ENCODE data around the gene VSTM2B. TPM values are rescaled to one million over a fixed set of nuclear protein-coding genes. Genes with fewer than 3 reads are reported as not detected.

Gene VSTM2B
- total and polyA plus RNA-seq, 4 donors = not detected

- intact Hi-C loops (cut with DNase I) = no loop called here
- H3K27me3 ChIP-seq (ENCODE audit: control insufficient read depth in 1 of 2, insufficient read depth in 2 of 2, low read length in 1 of 2) = no peaks in the 10 kb centered on the region
- no peaks in the 10 kb centered on the region for H3K36me3 ChIP-seq (ENCODE audit: control insufficient read depth in 1 of 2, insufficient read depth in 2 of 2, low read length in 1 of 2)
- peaks cover 5% of the 10 kb centered on the region for H3K9me3 ChIP-seq (ENCODE audit: control insufficient read depth, low read length)
- ATAC-seq (ENCODE audit: low FRiP score) = no peak
- H3K4me3 ChIP-seq (ENCODE audit: low read length in 2 of 2) = no peak overlapping the region
- no peaks in the 10 kb centered on the region for H3K4me1 ChIP-seq (ENCODE audit: control insufficient read depth in 1 of 2, insufficient read depth in 2 of 2, low read length in 2 of 2)
- 63 to 76% methylated on average over 6 of the region's 6 CpGs for WGBS, 2 donors
- H3K27ac ChIP-seq (ENCODE audit: low read depth in 1 of 2, low read length in 2 of 2) = no peak overlapping the region
- DNase-seq = no peak
These were observed 53.6 kb downstream of the VSTM2B start for GRCh38 chr19:29579308-29579910.

DNA sequence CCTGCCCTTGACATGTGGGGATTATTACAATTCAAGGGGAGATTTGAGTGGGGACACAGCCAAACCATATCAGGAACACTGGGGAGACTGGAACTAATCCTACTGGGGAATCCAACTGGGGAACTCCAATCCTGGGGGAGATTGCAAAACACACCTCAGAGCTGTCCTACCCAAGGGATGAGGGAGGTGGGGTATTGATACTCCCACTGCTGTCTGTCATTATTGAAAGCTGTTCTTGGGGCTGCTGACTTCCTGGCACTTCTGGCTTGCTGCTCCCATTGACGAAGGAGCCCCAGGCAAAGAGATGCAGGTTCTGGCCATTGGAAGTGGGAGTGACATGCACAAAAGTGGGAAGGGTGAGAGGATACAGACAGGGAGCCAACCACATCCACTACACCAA, 55.6 kb downstream of the VSTM2B start:
- Histone ChIP-seq H3K27ac (ENCODE audit: low read depth in 1 of 2, low read length in 2 of 2) (no peak overlapping the region), H3K27me3 (ENCODE audit: control insufficient read depth in 1 of 2, insufficient read depth in 2 of 2, low read length in 1 of 2) (no peaks in the 10 kb centered on the region), H3K4me1 (ENCODE audit: control insufficient read depth in 1 of 2, insufficient read depth in 2 of 2, low read length in 2 of 2) (no peaks in the 10 kb centered on the region), H3K36me3 (ENCODE audit: control insufficient read depth in 1 of 2, insufficient read depth in 2 of 2, low read length in 1 of 2) (no peaks in the 10 kb centered on the region), H3K4me3 (ENCODE audit: low read length in 2 of 2) (no peak overlapping the region), H3K9me3 (ENCODE audit: control insufficient read depth, low read length) (peaks cover 9% of the 10 kb centered on the region)
- intact Hi-C loops (cut with DNase I) = no loop called here
- no peak for ATAC-seq (ENCODE audit: low FRiP score)
- DNase-seq = no peak
- WGBS, 2 donors = 39 to 57% methylated on average over 1 of the region's 1 CpG

DNA sequence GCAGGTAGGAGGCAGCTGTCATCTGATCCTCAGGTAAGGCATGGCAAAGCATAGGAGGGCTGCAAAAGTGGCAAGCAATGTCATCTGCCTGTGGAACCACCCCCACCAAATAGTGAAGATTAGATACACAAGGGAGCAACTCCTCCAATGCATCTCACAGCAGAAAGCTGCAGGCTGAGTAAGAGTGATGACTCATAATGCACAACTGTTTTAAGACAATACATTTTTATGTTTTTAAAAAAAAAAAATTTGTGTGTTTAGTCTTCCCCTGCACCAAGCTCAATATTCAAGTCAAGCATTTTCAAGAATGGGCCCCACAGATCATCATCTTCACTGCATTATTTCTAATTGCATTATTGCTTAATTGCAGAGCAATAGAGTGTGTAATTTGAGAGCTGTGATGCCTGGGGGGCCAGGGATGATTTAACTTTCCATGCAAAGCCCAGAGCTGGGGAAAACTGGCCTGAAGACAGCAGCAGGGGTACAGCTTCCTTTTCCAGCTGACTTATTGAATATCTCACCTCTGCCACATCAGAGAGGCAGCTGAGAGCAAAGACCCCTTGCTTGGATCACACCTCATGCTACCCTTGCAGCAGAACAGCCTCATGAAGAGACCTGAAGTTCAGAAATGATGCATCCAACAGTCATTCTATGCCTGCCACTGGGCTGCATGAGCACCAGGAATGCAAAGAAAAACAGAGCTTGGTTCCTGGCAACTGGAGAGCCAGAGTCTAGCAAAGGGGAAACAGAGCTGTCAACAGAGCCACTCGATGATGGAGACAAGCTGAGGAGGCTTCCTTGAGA, 57.6 kb downstream of the VSTM2B start:
- DNase-seq (no peak), ATAC-seq (ENCODE audit: low FRiP score) (no peak)
- no peak overlapping the region for H3K27ac ChIP-seq (ENCODE audit: low read depth in 1 of 2, low read length in 2 of 2)
- no peaks in the 10 kb centered on the region for H3K27me3 ChIP-seq (ENCODE audit: control insufficient read depth in 1 of 2, insufficient read depth in 2 of 2, low read length in 1 of 2)
- peaks cover 9% of the 10 kb centered on the region for H3K9me3 ChIP-seq (ENCODE audit: control insufficient read depth, low read length)
- intact Hi-C loops (cut with DNase I) = no loop called here
- WGBS, 2 donors = 11% methylated on average over 1 of the region's 1 CpG
- H3K36me3 ChIP-seq (ENCODE audit: control insufficient read depth in 1 of 2, insufficient read depth in 2 of 2, low read length in 1 of 2) = no peaks in the 10 kb centered on the region
- no peak overlapping the region for H3K4me3 ChIP-seq (ENCODE audit: low read length in 2 of 2)
- H3K4me1 ChIP-seq (ENCODE audit: control insufficient read depth in 1 of 2, insufficient read depth in 2 of 2, low read length in 2 of 2) = no peaks in the 10 kb centered on the region

- no peak overlapping the region for H3K4me3 ChIP-seq (ENCODE audit: low read length in 2 of 2)
- intact Hi-C loops (cut with DNase I) = no loop called here
- no peak overlapping the region for H3K27ac ChIP-seq (ENCODE audit: low read depth in 1 of 2, low read length in 2 of 2)
- ATAC-seq (ENCODE audit: low FRiP score) (no peak), DNase-seq (no peak)
- no peaks in the 10 kb centered on the region for H3K4me1 ChIP-seq (ENCODE audit: control insufficient read depth in 1 of 2, insufficient read depth in 2 of 2, low read length in 2 of 2)
- peaks cover 7% of the 10 kb centered on the region for H3K9me3 ChIP-seq (ENCODE audit: control insufficient read depth, low read length)
- H3K27me3 ChIP-seq (ENCODE audit: control insufficient read depth in 1 of 2, insufficient read depth in 2 of 2, low read length in 1 of 2) = no peaks in the 10 kb centered on the region
- WGBS, 2 donors = 41 to 60% methylated on average over 2 of the region's 2 CpGs
- no peaks in the 10 kb centered on the region for H3K36me3 ChIP-seq (ENCODE audit: control insufficient read depth in 1 of 2, insufficient read depth in 2 of 2, low read length in 1 of 2)
These were observed 60.6 kb downstream of the VSTM2B start for GRCh38 chr19:29586401-29586800.

GRCh38 chr19:29587059-29587458, 61.3 kb downstream of the VSTM2B start:
- H3K9me3 ChIP-seq (ENCODE audit: control insufficient read depth, low read length) = peaks cover 5% of the 10 kb centered on the region
- no peak overlapping the region for H3K4me3 ChIP-seq (ENCODE audit: low read length in 2 of 2)
- WGBS, 2 donors = 50 to 57% methylated on average over 3 of the region's 3 CpGs
- H3K27ac ChIP-seq (ENCODE audit: low read depth in 1 of 2, low read length in 2 of 2) = no peak overlapping the region
- ATAC-seq (ENCODE audit: low FRiP score) (no peak), DNase-seq (no peak)
- H3K36me3 ChIP-seq (ENCODE audit: control insufficient read depth in 1 of 2, insufficient read depth in 2 of 2, low read length in 1 of 2) = no peaks in the 10 kb centered on the region
- intact Hi-C loops (cut with DNase I) = no loop called here
- H3K27me3 ChIP-seq (ENCODE audit: control insufficient read depth in 1 of 2, insufficient read depth in 2 of 2, low read length in 1 of 2) = no peaks in the 10 kb centered on the region
- H3K4me1 ChIP-seq (ENCODE audit: control insufficient read depth in 1 of 2, insufficient read depth in 2 of 2, low read length in 2 of 2) = no peaks in the 10 kb centered on the region

- no peak for ATAC-seq (ENCODE audit: low FRiP score)
- Histone ChIP-seq H3K27ac (ENCODE audit: low read depth in 1 of 2, low read length in 2 of 2) (no peak overlapping the region), H3K4me1 (ENCODE audit: control insufficient read depth in 1 of 2, insufficient read depth in 2 of 2, low read length in 2 of 2) (no peaks in the 10 kb centered on the region), H3K9me3 (ENCODE audit: control insufficient read depth, low read length) (peaks cover 5% of the 10 kb centered on the region), H3K36me3 (ENCODE audit: control insufficient read depth in 1 of 2, insufficient read depth in 2 of 2, low read length in 1 of 2) (no peaks in the 10 kb centered on the region), H3K4me3 (ENCODE audit: low read length in 2 of 2) (no peak overlapping the region), H3K27me3 (ENCODE audit: control insufficient read depth in 1 of 2, insufficient read depth in 2 of 2, low read length in 1 of 2) (no peaks in the 10 kb centered on the region)
- WGBS, 2 donors = 55 to 69% methylated on average over 2 of the region's 2 CpGs
- intact Hi-C loops (cut with DNase I) = no loop called here
- DNase-seq = no peak
These were observed 61.8 kb downstream of the VSTM2B start for GRCh38 chr19:29587518-29587986.

DNA sequence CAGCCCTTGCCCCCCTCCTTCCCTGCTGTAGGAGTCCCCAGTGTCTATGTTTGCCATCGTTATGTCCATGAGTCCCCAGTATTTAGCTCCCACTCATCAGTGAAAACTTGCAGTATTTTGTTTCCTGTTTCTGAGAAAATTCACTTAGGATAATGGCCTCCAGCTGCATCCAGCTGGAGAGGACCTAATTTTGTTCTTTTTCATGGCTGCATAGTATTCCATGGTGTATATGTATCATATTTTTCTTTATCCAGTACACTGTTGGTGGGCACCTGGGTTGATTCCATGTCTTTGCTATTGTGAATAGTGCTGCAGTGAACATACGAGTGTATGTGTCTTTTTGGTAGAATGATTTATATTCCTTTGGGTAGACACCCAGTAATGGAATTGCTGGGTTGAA, 62.3 kb downstream of the VSTM2B start:
- ATAC-seq (ENCODE audit: low FRiP score) (no peak), DNase-seq (no peak)
- Histone ChIP-seq H3K36me3 (ENCODE audit: control insufficient read depth in 1 of 2, insufficient read depth in 2 of 2, low read length in 1 of 2) (no peaks in the 10 kb centered on the region), H3K4me3 (ENCODE audit: low read length in 2 of 2) (no peak overlapping the region), H3K9me3 (ENCODE audit: control insufficient read depth, low read length) (peaks cover 5% of the 10 kb centered on the region), H3K27me3 (ENCODE audit: control insufficient read depth in 1 of 2, insufficient read depth in 2 of 2, low read length in 1 of 2) (no peaks in the 10 kb centered on the region), H3K27ac (ENCODE audit: low read depth in 1 of 2, low read length in 2 of 2) (no peak overlapping the region), H3K4me1 (ENCODE audit: control insufficient read depth in 1 of 2, insufficient read depth in 2 of 2, low read length in 2 of 2) (no peaks in the 10 kb centered on the region)
- WGBS, 2 donors = 88 to 89% methylated on average over 2 of the region's 2 CpGs
- intact Hi-C loops (cut with DNase I) = no loop called here

GRCh38 chr19:29590278-29590677, 64.5 kb downstream of the VSTM2B start:
- no peaks in the 10 kb centered on the region for H3K36me3 ChIP-seq (ENCODE audit: control insufficient read depth in 1 of 2, insufficient read depth in 2 of 2, low read length in 1 of 2)
- no peaks in the 10 kb centered on the region for H3K4me1 ChIP-seq (ENCODE audit: control insufficient read depth in 1 of 2, insufficient read depth in 2 of 2, low read length in 2 of 2)
- no peaks in the 10 kb centered on the region for H3K27me3 ChIP-seq (ENCODE audit: control insufficient read depth in 1 of 2, insufficient read depth in 2 of 2, low read length in 1 of 2)
- ATAC-seq (ENCODE audit: low FRiP score) (no peak), DNase-seq (no peak)
- intact Hi-C loops (cut with DNase I) = no loop called here
- H3K27ac ChIP-seq (ENCODE audit: low read depth in 1 of 2, low read length in 2 of 2) = no peak overlapping the region
- no peaks in the 10 kb centered on the region for H3K9me3 ChIP-seq (ENCODE audit: control insufficient read depth, low read length)
- 32 to 35% methylated on average over 5 of the region's 5 CpGs for WGBS, 2 donors
- H3K4me3 ChIP-seq (ENCODE audit: low read length in 2 of 2) = no peak overlapping the region

DNA sequence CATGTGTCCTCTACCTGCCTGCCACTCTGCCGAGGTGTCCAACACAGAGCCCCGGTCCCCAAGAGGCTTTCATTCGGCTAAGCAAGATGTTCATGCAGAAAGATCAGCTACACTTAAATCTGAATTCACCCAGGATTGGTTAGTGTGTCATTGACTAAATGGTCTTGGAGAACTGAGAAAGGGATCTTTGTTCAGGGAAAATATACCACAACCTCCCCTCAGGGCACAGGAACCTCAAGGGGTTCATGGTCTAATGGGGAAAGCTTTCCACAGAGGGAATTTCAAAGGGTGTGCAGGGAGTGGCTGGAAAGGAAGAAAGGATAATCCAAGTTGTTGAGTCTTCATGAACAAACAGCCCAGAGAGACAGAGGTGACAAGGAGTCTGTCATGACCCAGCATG, 65.9 kb downstream of the VSTM2B start:
- ATAC-seq (ENCODE audit: low FRiP score) (no peak), DNase-seq (no peak)
- H3K9me3 ChIP-seq (ENCODE audit: control insufficient read depth, low read length) = no peaks in the 10 kb centered on the region
- no peaks in the 10 kb centered on the region for H3K36me3 ChIP-seq (ENCODE audit: control insufficient read depth in 1 of 2, insufficient read depth in 2 of 2, low read length in 1 of 2)
- no peak overlapping the region for H3K27ac ChIP-seq (ENCODE audit: low read depth in 1 of 2, low read length in 2 of 2)
- H3K4me3 ChIP-seq (ENCODE audit: low read length in 2 of 2) = no peak overlapping the region
- WGBS, 2 donors = 82 to 89% methylated on average over 3 of the region's 3 CpGs
- H3K4me1 ChIP-seq (ENCODE audit: control insufficient read depth in 1 of 2, insufficient read depth in 2 of 2, low read length in 2 of 2) = no peaks in the 10 kb centered on the region
- intact Hi-C loops (cut with DNase I) = no loop called here
- H3K27me3 ChIP-seq (ENCODE audit: control insufficient read depth in 1 of 2, insufficient read depth in 2 of 2, low read length in 1 of 2) = no peaks in the 10 kb centered on the region

Measured in aorta (tissue), 5 donors.